GOT3 (cell line): Measurements from ENCODE around the gene B4GAT1.
"Not testable (repeated sequence)": the region's sequence is repeated elsewhere in the genome, so short reads cannot be mapped to it uniquely, and the experiment has no call there.

Source experiments
- DNase-seq: peaks from one replicate; lab custom pipeline; 2025; ENCODE audit warnings: mixed read lengths; lab: John Stamatoyannopoulos, UW

Gene B4GAT1

DNA sequence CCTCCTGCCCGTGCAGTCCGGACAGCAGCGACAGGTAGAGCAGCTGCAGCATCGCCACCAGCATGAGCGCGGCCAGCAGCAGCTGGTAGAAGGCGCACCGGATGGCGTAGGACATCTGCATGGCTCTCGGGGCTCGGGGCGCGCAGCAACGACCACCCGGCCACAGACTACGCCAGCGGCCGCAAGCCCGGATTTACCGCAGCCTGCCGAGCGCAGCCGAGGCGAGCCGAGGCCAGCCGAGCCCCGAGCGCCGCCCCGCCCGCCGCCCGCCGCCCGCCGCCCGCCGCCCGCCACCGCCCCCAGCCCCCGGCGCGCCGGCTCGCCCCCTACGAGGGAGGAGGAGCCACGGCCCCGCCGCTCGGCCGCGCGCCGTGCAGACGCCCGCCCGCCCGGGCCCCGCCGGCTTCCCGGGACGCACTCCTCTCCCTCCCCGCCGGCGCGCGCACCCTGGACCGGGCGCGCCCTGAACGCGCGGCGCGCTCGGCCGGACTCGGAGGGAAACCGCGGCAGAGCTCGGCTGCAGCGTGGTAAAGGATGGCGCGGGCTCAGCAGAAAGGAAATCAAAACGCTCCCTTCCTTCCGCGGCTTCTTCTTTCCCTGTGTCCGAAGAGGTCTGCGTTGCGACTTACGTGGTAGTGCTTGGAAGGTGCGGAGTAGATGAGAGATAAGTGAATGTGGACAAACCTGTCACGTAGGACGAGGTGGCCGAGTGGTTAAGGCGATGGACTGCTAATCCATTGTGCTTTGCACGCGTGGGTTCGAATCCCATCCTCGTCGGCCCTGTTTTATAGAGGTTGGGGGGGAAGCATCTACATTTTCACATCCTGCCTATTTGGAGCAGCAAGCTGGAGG is at the start of gene B4GAT1:
Gene B4GAT1, minus strand, starts transcription at position 205 of the 852 bp plus-strand sequence. Its CDS starts 84 bp downstream, at position 121.
- peak; percentile 71 for DNase-seq

DNA sequence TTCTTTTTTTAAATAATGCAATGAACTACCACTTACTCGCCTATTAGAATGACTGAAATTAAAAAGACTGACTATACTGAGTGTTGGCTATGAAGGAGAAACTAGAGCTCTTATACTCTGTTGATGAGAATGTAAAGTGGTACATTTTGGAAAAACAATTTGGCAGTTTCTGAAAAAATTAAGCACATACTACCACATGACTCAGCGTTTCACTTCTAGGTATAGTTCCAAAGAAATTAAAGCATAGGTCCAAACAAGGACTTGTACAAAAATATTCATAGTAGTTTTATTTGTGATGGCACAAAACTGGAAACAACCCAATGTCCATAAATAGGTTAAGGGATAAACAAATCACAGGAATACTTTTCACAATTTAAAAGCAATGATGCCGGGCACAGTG is 46.5 kb upstream of the B4GAT1 start:
- DNase-seq = no peak

DNA sequence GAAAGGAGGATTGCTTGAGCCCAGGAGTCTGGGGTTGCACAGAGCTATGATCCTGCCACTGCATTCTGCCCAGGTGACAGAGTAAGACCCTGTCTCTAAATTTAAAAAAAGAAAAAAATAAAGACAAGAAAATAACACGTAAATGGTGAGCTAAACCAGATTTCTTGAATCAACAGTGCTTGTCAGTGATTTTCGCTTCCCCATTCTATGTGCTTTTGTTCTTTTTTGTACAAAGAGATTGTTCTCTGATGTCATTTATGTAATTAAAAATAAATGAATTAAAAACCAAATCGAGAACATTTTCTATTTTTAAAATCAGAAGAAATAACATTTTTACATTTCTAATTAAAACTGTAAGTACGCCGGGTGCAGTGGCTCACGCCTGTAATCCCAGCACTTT is 43.9 kb upstream of the B4GAT1 start:
- no peak for DNase-seq

DNA sequence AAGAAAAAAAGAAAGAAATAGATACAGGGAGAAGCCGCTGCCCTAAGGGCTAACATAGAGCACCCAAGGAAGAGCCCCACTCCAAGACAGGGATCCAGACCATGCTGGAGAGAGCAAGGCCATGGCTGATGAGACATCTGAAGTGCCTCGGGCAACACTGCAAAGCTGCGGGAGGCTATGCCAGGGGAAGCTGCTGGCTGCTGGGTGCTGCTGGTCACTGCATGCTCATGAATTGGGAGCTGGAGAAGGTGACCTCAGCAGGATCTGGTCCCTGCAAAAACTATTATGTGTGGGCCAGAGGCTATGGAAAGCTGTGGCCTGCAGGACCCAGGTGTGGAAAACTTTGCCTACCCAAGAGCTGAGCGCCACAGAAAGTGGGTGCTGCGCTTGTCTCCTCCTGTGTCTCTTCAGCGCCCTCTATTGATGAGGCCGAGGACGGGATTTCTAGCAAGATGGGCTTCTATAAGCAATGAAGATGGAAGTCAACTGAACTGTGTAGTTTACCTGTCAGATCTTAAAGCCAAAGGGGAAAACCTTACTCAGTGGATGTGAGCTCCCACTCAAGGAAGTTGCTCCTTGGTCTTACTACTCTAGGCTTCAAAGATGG is 41.5 kb upstream of the B4GAT1 start:
- DNase-seq = peak; percentile 22

DNA sequence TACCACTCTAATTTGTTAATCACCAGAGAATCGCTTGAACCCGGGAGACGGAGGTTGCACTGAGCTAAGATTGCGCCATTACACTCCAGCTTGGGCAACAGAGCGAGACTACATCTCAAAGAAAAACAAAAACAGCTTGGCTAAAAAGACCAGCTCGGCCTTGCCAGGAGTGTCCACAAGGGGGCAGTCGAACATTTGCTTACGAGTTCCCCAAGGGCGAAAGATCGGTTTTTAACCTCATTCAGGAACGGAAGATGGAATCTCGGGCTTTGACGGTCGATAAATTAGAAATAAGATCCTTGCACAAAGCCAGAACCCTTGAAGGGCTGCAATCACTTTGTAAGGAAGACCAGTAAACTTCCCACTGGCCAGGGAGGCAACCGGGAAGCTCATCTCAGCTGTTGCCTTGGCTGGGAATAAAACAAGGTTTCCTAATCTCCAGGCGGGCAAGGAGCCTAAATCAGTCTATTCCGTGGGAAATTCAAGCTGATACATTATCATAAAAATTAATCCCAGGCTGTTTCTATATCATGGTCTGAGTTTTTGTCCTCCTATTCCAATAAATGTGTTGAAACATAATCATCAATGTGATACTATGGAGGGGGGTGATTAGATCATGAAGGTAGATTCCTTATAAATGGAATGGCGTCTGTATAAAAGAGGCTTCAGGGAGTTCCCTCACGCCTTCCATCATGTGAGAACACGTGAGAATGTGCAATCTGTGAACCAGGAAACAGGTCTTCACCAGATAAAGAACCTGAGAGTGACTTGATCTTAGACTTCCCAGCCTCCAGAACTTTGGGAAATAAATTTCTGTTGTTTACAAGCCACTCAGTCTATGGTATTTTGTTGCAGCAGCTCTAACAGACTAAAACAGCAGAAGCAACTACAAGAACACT is 39.0 kb upstream of the B4GAT1 start:
- DNase-seq = peak; percentile 58

DNA sequence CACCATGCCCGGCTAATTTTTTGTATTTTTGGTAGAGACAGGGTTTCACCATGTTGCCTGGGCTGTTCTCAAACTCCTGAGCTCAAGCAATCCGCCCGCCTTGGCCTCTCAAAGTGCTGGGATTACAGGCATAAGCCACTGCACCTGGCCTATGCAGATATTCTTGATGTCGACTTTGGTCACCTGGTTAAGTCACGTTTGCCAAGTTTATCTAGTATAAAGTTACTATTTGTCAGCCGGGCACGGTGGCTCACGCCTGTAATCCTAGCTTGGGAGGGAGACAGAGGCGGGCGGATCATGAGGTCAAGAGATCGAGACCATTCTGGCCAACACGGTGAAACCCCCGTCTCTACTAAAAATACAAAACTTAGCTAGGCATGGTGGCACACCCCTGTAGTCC is 36.9 kb upstream of the B4GAT1 start:
- DNase-seq = not testable (repeated sequence)

DNA sequence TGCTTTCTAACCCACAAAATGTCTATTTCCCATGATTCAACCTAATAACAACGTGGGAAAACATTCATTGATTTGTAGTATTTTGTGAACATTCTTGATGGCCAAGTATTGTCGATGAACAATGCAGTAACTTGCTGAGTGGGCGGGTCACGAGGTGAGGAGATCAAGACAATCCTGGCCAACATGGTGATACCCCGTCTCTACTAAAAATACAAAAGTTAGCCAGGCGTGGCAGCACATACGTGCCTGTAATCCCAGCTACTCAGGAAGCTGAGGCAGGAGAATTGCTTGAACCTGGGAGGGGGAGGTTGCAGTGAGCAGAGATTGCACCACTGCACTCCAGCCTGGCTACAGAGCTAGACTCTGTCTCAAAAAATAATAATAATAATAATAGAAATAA is 32.8 kb upstream of the B4GAT1 start:
- DNase-seq = not testable (repeated sequence)

DNA sequence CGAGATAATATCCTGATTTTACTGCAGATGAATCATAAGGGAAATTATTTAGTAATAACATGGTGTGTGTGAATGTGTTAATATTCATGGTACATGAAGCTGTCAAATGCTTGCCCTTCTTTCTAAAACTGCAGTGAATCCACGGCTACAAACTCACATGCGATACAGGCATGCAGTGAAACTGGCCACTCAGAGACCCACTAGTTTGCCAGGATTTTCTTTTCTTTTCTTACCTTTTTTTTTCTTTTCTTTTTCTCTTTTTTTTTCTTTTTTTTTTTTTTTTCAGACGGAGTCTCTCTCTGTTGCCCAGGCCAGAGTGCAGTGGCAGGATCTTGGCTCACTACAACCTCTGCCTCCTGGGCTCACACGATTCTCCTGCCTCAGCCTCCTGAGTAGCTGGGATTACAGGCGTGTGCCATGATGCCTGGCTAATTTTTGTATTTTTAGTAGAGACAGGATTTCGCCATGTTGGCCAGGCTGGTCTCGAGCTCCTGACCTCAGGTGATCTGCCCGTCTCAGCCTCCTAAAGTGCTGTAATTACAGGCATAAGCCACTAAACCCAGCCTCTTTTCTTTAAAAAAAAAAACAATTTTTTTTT is 26.4 kb upstream of the B4GAT1 start:
- not testable (repeated sequence) for DNase-seq

DNA sequence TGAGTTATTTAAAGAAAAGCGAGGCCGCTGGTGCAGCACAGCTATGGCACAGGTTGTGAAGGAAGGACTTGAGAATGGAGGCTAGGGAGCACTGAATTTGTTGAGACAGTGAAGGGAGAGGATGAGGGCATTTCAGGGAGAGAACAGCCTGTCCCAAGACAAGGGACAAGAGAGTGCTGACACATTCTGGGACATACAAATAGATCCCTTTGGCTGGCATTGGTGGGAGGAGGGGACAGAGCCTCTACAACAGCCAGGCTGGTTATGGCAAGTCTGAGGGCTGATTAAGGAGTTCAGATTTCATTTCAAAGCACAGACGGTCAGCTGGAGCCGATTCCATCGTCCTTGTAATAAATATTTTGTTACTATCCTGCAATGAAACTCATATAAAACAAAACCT is 25.8 kb upstream of the B4GAT1 start:
- no peak for DNase-seq

DNA sequence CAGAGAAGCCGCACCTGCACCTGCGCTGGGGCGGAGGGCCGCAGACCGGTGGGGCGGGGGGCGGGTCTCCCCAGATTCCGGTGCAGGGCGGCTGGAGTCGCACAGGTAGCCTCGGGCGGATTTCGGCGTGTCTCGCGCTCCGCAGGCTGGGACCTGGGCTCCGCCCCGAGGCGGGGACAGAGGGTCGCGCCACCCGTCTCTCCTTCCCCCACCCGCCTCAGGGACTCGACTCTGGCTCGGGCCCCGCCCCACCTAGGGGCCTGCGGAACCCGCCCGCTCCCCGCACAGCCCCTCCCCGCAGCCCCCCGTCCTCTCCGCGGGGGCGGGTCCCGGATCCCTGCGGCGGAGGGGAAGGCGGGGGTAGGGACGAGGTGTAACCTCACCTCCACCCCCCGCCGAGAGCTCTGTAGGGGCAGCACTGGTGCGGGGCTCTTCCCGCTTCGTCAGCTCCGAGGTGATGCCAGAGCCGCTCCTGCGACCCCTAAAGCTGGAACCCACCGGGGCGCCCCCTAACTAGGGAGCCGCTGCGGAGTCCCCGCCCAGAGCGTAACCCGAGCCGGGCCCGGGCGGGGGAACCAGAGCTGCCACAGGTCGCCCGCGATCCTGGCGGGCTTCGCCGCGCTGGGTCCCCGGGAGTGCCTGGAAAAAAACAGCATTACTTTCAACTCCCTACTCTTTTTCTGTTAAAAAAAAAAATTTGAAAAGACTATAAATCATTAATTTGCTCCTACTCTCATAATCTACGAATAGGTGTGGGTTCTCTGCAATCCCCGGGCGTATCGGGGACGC is 24.4 kb upstream of the B4GAT1 start, which contains the start of gene SLC29A2:
Gene SLC29A2, minus strand, starts transcription at position 134 of the 789 bp plus-strand sequence. CDS start 169 bp downstream, outside the sequence.
- DNase-seq = no peak

DNA sequence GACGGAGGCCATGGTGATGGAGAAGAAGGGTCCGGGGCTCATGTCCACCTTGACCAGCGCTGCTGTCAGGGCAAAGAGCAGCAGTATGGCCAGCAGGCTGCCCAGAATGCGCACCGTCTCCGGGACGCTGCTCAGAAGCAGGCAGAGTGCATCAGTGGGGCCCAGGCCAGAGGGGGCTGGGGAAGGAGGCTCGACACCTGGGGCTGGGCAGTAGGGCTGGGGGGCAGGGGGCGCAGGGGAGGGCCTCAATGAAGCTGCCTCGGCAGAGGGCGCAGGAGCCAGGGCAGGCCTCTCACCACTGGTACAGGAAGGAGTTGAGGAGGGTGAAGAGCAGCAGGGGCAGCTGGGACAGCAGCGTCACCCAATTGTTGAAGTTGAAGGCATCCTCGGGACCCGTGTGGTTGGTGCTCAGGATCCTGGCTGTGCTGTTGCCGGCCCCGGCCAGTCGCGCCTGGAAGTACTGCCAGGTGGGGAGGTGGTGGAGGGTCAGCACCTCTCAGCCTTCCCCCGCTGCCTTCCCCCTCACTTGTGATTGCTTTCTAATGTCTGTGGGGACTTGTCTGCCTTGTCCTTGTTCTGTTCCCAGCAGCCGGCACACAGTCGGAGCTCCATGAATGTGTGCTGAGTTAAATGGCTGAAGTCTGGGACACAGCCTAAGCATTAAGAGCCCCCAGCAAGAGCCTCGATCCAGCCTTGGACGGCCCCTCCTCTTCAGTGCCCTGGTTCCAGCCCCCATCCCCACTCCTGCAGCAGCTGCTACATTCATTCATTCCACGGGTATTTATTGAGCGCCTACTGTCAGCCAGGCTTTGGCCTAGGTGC is 21.9 kb upstream of the B4GAT1 start:
- no peak for DNase-seq

DNA sequence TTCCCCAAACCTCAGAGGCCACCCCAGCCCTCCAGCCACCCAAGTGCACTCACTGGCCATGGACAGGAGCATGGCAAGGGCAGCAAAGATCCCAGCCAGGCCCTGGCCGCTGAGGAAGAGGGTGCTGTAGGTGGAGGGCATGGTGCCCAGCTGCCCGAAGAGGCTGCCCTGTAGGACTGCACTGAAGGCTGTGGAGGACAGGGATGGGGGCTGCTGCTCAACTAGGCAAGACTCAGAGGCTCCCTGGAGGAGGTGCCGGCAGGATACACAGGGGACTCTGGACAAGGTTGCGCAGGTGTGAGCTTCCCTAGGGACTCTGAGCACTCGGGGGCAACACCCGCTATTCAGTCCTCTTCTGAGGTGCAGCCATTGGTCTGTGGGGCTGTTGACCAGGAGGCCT is 21.1 kb upstream of the B4GAT1 start:
- no peak for DNase-seq

DNA sequence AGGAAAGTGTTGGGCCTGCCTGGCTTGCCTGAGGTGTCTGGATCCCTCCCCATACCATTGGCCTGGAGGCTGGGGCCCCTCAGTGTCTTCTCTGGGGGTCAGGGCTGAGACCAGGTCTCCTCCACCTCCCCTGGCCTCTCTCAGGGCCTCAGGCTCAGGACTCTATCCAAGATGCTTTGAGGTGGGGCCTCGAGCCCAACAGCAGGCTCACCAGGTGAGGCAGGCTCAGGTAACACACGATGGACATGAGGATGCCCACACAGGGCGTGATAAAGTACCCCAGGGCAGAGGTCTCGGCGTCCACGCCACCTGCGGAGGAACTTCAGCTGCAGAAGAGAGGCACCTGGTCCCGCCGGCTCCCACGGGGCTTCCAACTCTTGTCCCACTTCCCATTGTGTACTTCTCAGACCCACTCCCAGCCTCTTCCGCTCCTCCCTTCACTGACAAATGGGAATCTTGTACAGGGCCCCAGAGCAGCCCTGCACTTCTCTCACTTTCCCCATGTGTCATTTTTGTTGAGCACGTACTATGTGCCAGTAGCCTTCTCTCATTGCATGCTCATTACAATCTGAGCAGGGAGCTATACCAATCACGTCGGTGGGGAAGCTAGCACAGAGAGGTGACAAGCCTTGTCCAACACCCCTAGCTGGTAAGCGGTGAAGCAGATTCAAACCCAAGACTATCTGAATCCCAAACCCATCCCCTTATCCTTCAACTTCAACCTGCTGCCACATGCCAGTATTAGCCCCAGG is 20.3 kb upstream of the B4GAT1 start:
- DNase-seq = no peak

DNA sequence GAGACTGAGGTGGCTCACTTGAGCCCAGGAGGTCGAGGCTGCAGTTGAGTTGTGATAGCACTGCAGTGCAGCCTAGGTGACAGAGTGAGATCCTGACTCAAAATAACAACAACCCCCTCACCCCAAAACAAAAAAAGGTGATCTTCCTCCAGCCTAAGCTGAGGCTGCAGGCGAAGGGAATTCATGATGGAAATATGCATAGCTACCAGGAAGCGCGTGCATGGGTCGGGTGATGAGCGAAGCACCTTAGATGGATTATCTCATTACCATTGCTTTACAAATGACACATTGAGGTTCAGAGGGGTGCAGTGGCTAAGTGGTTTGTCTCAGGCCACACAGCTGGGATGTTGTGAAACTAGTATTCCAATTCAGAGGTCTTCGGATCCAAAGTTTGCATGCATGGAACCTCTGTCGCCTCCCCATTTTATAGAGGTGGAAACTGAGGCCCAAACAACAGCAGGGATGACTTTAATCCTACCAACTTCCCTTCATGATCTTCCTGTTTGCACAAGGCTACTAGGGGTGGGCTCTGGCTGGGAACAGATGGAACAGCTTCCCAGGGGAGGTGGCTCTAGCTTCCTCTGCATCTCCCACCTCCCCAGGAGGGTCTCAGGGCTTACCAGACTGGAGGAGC is 19.5 kb upstream of the B4GAT1 start:
- DNase-seq = no peak

DNA sequence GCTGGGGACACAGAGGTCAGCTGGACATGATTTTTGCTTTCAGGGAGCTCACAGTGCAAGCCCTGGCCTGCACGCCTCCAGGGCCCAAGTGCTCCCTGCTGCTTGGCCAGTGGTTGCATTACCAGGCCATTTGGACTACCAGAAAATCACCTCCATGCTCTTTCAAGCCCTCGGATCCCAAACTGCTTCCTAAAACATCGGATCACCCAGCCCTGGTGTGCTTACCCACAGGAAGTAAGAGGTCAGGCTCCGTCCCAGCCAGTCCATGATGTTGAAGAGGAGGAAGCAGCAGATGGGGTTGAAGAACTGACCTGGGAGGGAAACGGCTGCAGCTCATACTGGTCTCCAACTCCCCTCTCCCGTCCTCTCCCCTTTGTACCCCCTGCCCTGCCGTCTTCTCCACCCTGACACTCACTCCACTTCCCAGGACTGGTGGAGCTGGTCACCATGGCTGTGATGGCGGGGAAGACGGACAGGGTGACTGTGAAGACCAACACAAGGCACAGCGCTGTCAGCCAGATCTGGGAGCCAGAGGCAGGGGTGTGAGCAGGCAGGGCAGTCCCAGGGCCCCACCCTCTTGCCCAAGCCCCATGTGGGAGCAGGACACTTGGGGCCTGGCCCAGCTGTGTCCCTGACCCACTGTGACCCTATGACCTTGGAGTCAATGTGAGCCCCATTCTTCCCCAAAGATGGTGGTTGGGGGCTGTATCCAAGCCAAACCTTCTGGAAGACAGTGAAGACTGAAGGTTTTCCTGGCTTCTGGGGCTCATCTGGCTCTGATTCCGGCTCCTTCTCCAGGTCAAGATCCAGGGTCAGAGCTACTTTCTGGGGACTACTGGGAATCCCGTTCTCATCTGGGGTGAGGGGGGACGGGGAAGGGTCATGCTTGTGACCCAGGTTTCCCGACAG is 18.5 kb upstream of the B4GAT1 start:
- no peak for DNase-seq

DNA sequence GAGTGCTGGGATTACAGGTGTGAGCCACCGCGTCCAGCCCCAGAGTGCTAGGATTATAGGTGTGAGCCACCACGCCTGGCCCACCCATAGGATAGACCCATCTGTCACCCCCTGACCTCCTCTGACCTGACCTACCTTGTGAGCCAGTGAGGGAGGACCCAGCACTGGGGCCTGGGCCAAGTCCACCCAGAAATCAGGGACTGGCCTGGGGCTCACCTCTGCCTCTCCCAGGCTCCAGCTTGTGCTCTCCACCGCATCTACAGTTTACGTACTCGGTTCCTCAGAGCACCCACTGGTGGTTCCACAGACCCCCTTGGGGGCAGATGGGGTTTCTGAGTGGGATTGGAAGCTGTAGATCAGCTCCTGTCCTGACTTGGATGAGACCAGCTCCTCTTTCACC is 17.7 kb upstream of the B4GAT1 start:
- no peak for DNase-seq

DNA sequence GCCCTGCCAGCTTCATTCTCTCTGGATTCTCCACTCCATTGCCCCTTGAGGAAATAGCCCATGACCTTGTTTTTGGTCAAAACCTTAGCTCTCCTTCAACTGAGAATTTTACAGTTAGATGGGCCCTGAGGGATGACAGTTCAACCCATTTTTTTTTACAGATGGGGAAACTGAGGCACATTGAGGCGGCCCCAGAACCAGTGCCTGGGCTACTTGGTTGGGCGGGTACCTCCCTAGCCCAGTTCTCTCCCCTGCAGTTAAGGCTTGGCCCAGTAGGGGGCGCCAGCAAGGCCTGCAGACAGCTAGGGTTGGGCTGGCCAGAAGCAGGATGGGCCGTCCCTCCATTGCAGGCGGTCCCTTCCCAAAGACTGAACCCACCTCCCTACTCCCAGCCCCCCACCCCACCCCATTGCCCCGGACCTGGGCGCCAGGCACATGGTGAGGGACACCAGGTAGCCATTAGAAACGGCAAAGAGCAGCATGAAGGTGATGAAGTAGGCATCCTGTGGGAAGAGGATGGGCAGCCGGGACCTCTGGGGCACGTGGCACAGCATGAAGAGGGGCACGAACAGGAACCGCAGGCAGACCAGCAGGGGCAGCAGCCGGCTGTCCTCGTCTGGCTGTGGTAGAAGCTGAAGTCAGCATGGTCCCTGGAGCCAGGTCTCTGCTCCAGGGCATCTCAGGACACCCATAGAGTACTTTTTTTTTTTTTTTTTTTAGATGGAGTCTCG is 16.5 kb upstream of the B4GAT1 start:
- DNase-seq = no peak
